Activated T-helper 1 cell treated with anti-CD3 and anti-CD28 coated beads, Interleukin-12 subunit alpha, Interleukin-12 subunit beta, Interleukin-2, Interleukin-4 antibody, amounts not matched to agents 30 ng/mL and 10 ng/mL and 1 ng/mL, durations not matched to agents 14 hours and 24 hours and 36 hours (primary cell): ENCODE results near the gene PLAU. TPM values are rescaled to one million over a fixed set of nuclear protein-coding genes. Genes with fewer than 3 reads are reported as not detected.
A peak's percentile ranks its signal among the peaks of the same experiment; 100 is the strongest.
"Not testable (repeated sequence)": the region's sequence is repeated elsewhere in the genome, so short reads cannot be mapped to it uniquely, and the experiment has no call there.

Experiments
- DNase-seq: peaks from one replicate; pipeline ENCODE4 v3.0.0; 2021; ENCODE audit warnings: low spot score
- H3K27ac Mint-ChIP-seq: one replicate; pipeline ENCODE4 v1.8.0; 2021; ENCODE audit warnings: mild to moderate bottlenecking, mixed read lengths
- H3K27me3 Mint-ChIP-seq: one replicate; pipeline ENCODE4 v1.8.0; 2022; ENCODE audit warnings: mild to moderate bottlenecking, moderate library complexity, mixed read lengths; ENCODE audit not compliant: insufficient read depth
- H3K36me3 Mint-ChIP-seq: one replicate; pipeline ENCODE4 v1.8.0; 2021; ENCODE audit warnings: low read depth, mixed read lengths
- H3K4me1 Mint-ChIP-seq: one replicate; pipeline ENCODE4 v1.8.0; 2021; ENCODE audit warnings: low read depth, mixed read lengths
- H3K4me3 Mint-ChIP-seq: one replicate; pipeline ENCODE4 v1.8.0; 2021; ENCODE audit warnings: mild to moderate bottlenecking, moderate library complexity, mixed read lengths
- H3K9me3 Mint-ChIP-seq: one replicate; pipeline ENCODE4 v1.8.0; 2021; ENCODE audit warnings: mixed read lengths
- intact Hi-C: fragments of 100-400 bp; cut with micrococcal nuclease; formaldehyde crosslinking; loops from one replicate; pipeline ENCODE4 v1.15.1; 2024
- total RNA-seq: library from RNA; stranded (reverse); gene quantifications from 2 replicates; pipeline ENCODE4 v1.2.3, GENCODE V29; 2022

The PLAU gene
- total RNA-seq, 1 donor from 2014 or later, result 0.60 TPM

GRCh38 chr10:73922007-73922863, 11.3 kb downstream of the PLAU start:
- Mint-ChIP-seq H3K27ac (peak overlapping the region; percentile 6), H3K4me3 (peak overlapping the region; percentile 10), H3K36me3 (peaks cover 8% of the 10 kb centered on the region), H3K9me3 (peaks cover 7% of the 10 kb centered on the region), H3K4me1 (peaks cover 26% of the 10 kb centered on the region), H3K27me3 (peaks cover 41% of the 10 kb centered on the region)
- intact Hi-C loops, result loop anchor here (1.0 to 5.0 kb wide), 3 partner anchors 10 to 35 kb away; no protein-coding TSS in a partner anchor
- DNase-seq, result peak; percentile 35

DNA sequence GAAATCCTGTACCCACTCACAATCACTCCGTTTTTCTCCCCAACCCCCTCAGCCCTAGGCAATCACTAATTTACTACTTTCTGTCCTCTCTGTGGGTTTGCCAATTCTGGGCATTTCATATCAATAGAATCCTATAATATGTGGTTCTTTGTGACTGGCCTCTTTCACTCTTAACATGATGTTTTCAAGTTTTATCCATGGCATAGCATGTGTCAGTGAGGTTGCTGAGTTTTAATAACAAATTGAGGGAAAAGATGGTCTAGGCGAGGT, 11.9 kb downstream of the PLAU start:
- H3K27ac Mint-ChIP-seq, result peak overlapping the region; percentile 6
- no peak for DNase-seq
- H3K4me1 Mint-ChIP-seq, result peaks cover 26% of the 10 kb centered on the region
- peaks cover 7% of the 10 kb centered on the region for H3K9me3 Mint-ChIP-seq
- intact Hi-C loops, result loop anchor here (1.0 to 5.0 kb wide), 3 partner anchors 10 to 35 kb away; no protein-coding TSS in a partner anchor
- H3K27me3 Mint-ChIP-seq, result peaks cover 44% of the 10 kb centered on the region
- no peak overlapping the region for H3K4me3 Mint-ChIP-seq
- H3K36me3 Mint-ChIP-seq, result peaks cover 8% of the 10 kb centered on the region

- H3K27ac Mint-ChIP-seq, result no peak overlapping the region
- peaks cover 5% of the 10 kb centered on the region for H3K36me3 Mint-ChIP-seq
- peaks cover 30% of the 10 kb centered on the region for H3K4me1 Mint-ChIP-seq
- DNase-seq, result no peak
- H3K27me3 Mint-ChIP-seq, result peaks cover 47% of the 10 kb centered on the region
- no peak overlapping the region for H3K4me3 Mint-ChIP-seq
- intact Hi-C loops, result loop anchor here (5.0 kb wide), 1 partner anchor 33 kb away; no protein-coding TSS in a partner anchor
- H3K9me3 Mint-ChIP-seq, result no peaks in the 10 kb centered on the region
Observed at GRCh38 chr10:73923935-73924598, 13.1 kb downstream of the PLAU start.

GRCh38 chr10:73924935-73925334, 14.0 kb downstream of the PLAU start:
- Mint-ChIP-seq H3K4me1 (peaks cover 32% of the 10 kb centered on the region), H3K9me3 (no peaks in the 10 kb centered on the region), H3K27me3 (peaks cover 53% of the 10 kb centered on the region), H3K4me3 (no peak overlapping the region), H3K36me3 (peaks cover 7% of the 10 kb centered on the region), H3K27ac (no peak overlapping the region)
- intact Hi-C loops, result loop anchor here (5.0 kb wide), 1 partner anchor 32 kb away; no protein-coding TSS in a partner anchor
- DNase-seq, result no peak

DNA sequence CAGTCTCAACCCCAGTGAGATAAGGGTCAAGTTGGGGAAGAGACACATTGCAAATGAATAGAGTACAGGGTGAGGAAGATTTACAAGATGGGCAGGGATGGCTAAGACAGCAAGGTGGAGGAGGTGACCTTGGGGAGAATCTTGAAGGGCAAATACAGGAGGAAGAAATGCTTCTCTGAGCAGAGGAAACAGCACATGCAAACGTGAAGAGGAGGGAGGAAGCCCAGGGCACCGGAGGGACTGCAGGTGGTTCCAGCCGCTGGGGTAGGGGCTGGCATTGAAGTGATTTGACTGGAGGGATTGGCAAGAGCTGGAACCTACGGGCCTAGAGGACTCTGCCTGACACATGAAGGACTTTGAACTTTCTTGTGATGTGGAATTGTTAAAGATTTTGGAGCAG, 14.6 kb downstream of the PLAU start:
- peaks cover 7% of the 10 kb centered on the region for H3K36me3 Mint-ChIP-seq
- no peak overlapping the region for H3K4me3 Mint-ChIP-seq
- intact Hi-C loops, result no loop called here
- no peak for DNase-seq
- peaks cover 32% of the 10 kb centered on the region for H3K4me1 Mint-ChIP-seq
- no peak overlapping the region for H3K27ac Mint-ChIP-seq
- H3K9me3 Mint-ChIP-seq, result no peaks in the 10 kb centered on the region
- H3K27me3 Mint-ChIP-seq, result peaks cover 55% of the 10 kb centered on the region

GRCh38 chr10:73926152-73926764, 15.3 kb downstream of the PLAU start:
- peaks cover 32% of the 10 kb centered on the region for H3K4me1 Mint-ChIP-seq
- H3K27ac Mint-ChIP-seq, result no peak overlapping the region
- intact Hi-C loops, result no loop called here
- H3K9me3 Mint-ChIP-seq, result no peaks in the 10 kb centered on the region
- peaks cover 55% of the 10 kb centered on the region for H3K27me3 Mint-ChIP-seq
- H3K36me3 Mint-ChIP-seq, result peaks cover 7% of the 10 kb centered on the region
- DNase-seq, result no peak
- H3K4me3 Mint-ChIP-seq, result no peak overlapping the region

DNA sequence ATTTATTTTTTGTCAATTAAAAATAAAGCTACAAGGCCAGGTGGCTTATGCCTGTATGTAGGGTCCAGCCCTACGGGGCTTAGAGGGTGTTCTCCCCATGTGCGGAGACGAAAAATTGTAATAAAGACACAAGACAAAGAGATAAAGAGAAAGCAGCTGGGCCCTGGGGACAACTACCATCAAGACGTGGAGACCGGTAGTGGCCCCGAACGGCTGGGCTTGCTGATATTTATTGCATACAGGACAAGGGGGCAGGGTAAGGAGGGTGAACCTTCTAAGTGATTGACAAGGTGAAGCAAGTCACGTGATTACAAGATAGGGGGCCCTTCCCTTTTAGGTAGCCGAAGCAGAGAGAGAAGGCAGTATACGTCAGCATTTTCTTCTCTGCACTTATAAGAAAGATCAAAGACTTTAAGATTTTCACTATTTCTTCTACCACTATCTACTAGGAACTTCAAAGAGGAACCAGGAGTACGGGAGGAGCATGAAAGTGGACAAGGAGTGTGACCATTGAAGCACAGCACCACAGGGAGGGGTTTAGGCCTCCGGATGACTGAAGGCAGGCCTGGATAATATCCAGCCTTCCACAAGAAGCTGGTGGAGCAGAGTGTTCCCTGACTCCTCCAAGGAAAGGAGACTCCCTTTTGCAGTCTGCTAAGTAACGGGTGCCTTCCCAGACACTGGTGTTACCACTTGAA, 19.8 kb downstream of the PLAU start:
- DNase-seq, intact Hi-C loops, H3K36me3 Mint-ChIP-seq, H3K4me3 Mint-ChIP-seq, H3K27ac Mint-ChIP-seq, H3K9me3 Mint-ChIP-seq: not testable (repeated sequence)
- peaks cover 30% of the 10 kb centered on the region for H3K27me3 Mint-ChIP-seq
- H3K4me1 Mint-ChIP-seq, result peaks cover 37% of the 10 kb centered on the region

- no peak overlapping the region for H3K4me3 Mint-ChIP-seq
- H3K27me3 Mint-ChIP-seq, result peaks cover 23% of the 10 kb centered on the region
- DNase-seq, result peak; percentile 58
- H3K27ac Mint-ChIP-seq, result peak overlapping the region; percentile 57
- intact Hi-C loops, result loop anchor here (1.0 to 2.0 kb wide), 2 partner anchors 10 to 21 kb away; partner anchors contain the start of gene PLAU
- H3K36me3 Mint-ChIP-seq, result peaks cover 2% of the 10 kb centered on the region
- no peaks in the 10 kb centered on the region for H3K9me3 Mint-ChIP-seq
- H3K4me1 Mint-ChIP-seq, result peaks cover 37% of the 10 kb centered on the region
Observed at GRCh38 chr10:73931767-73932619, 21.1 kb downstream of the PLAU start.

- Mint-ChIP-seq H3K36me3 (peaks cover 2% of the 10 kb centered on the region), H3K9me3 (no peaks in the 10 kb centered on the region), H3K4me3 (no peak overlapping the region), H3K27me3 (peaks cover 17% of the 10 kb centered on the region), H3K27ac (peak overlapping the region; percentile 57), H3K4me1 (peaks cover 43% of the 10 kb centered on the region)
- no peak for DNase-seq
- intact Hi-C loops, result loop anchor here (1.0 to 2.0 kb wide), 2 partner anchors 10 to 22 kb away; partner anchors contain the start of gene PLAU
Observed at GRCh38 chr10:73932620-73933112, 21.7 kb downstream of the PLAU start.

- peaks cover 48% of the 10 kb centered on the region for H3K4me1 Mint-ChIP-seq
- intact Hi-C loops, result no loop called here
- peaks cover 2% of the 10 kb centered on the region for H3K36me3 Mint-ChIP-seq
- H3K9me3 Mint-ChIP-seq, result no peaks in the 10 kb centered on the region
- no peak for DNase-seq
- peaks cover 11% of the 10 kb centered on the region for H3K27me3 Mint-ChIP-seq
- no peak overlapping the region for H3K27ac Mint-ChIP-seq
- no peak overlapping the region for H3K4me3 Mint-ChIP-seq
Observed at GRCh38 chr10:73934074-73934473, 23.1 kb downstream of the PLAU start.

- peaks cover 44% of the 10 kb centered on the region for H3K4me1 Mint-ChIP-seq
- H3K27me3 Mint-ChIP-seq, result peaks cover 2% of the 10 kb centered on the region
- no peaks in the 10 kb centered on the region for H3K36me3 Mint-ChIP-seq
- no peak overlapping the region for H3K27ac Mint-ChIP-seq
- DNase-seq, result no peak
- no peaks in the 10 kb centered on the region for H3K9me3 Mint-ChIP-seq
- H3K4me3 Mint-ChIP-seq, result no peak overlapping the region
- intact Hi-C loops, result no loop called here
Observed at GRCh38 chr10:73935895-73936294, 25.0 kb downstream of the PLAU start.
